H1 (cell line): ENCODE data around the gene CACNA1A. TPM values are rescaled to one million over a fixed set of nuclear protein-coding genes. Genes with fewer than 3 reads are reported as not detected.

ENCODE experiments used
- CTCF ChIA-PET: fragments of 300-600 bp; sonication (Branson Sonifier 250); formaldehyde crosslinking; loops from one replicate; lab custom pipeline; 2021; ENCODE audit not compliant: partially characterized antibody; lab: Charles Lee
- POLR2A ChIA-PET: fragments of 300-600 bp; sonication (Branson Sonifier 250); formaldehyde crosslinking; loops from one replicate; lab custom pipeline; 2021; ENCODE audit warnings: inconsistent platforms; ENCODE audit not compliant: partially characterized antibody; lab: Charles Lee
- DNase-seq, 2 experiments: peaks; one replicate each; pipeline versions ENCODE4 v3.0.0 to v3.0.0-alpha.2; 2010 to 2022; ENCODE audit warnings: low spot score in 2 of 2, low read depth in 1 of 2, mixed read lengths in 1 of 2
- FAIRE-seq: peaks from 2 replicates; lab custom pipeline; 2011; peaks lifted over from hg19 to GRCh38; lab: Jason Lieb, UNC
- H2AFZ ChIP-seq: 2 replicates; pipeline ENCODE4 v1.8.1; 2012; ENCODE audit warnings: low read length, inconsistent platforms
- H2AK5ac ChIP-seq: 2 replicates; pipeline ENCODE4 v1.6.1; 2013; ENCODE audit warnings: low read depth, low read length
- H2BK120ac ChIP-seq: replicated peaks from 2 replicates; pipeline ENCODE3; 2013; ENCODE audit warnings: low read depth, low read length, inconsistent platforms
- H2BK12ac ChIP-seq: 2 replicates; pipeline ENCODE4 v1.6.1; 2013; ENCODE audit warnings: low read depth, low read length
- H2BK15ac ChIP-seq: 2 replicates; pipeline ENCODE4 v1.6.1; 2013; ENCODE audit warnings: low read length
- H2BK20ac ChIP-seq: 2 replicates; pipeline ENCODE4 v1.6.1; 2013; ENCODE audit warnings: low read length
- H2BK5ac ChIP-seq: 2 replicates; pipeline ENCODE4 v1.6.1; 2013; ENCODE audit warnings: low read depth, low read length
- H3K14ac ChIP-seq: 2 replicates; pipeline ENCODE4 v1.6.1; 2013; ENCODE audit warnings: inconsistent platforms; ENCODE audit not compliant: insufficient read length
- H3K18ac ChIP-seq: 2 replicates; pipeline ENCODE4 v1.6.1; 2013; ENCODE audit warnings: low read length; ENCODE audit errors: extremely low read depth
- H3K23ac ChIP-seq: 2 replicates; pipeline ENCODE4 v1.6.1; 2013; ENCODE audit warnings: inconsistent platforms; ENCODE audit not compliant: insufficient read length
- H3K23me2 ChIP-seq: 2 replicates; pipeline ENCODE4 v1.6.1; 2013; ENCODE audit warnings: low read depth, low read length
- H3K27ac ChIP-seq: 2 replicates; pipeline ENCODE4 v1.6.1; 2011; ENCODE audit warnings: low read depth, low read length, inconsistent platforms
- H3K27me3 ChIP-seq, 4 experiments: replicated peaks in 1 of 4; 1 replicate in 1 of 4; 2 replicates in 3 of 4; pipeline versions ENCODE4 v1.6.1 to v1.8.1; 2011 to 2013; ENCODE audit warnings: low read length in 3 of 4, mild to moderate bottlenecking in 3 of 4, inconsistent platforms in 2 of 4, mixed read lengths in 2 of 4, moderate library complexity in 1 of 4; ENCODE audit not compliant: control insufficient read depth in 3 of 4, insufficient read depth in 3 of 4; ENCODE audit errors: extremely low read depth in 1 of 4
- H3K36me3 ChIP-seq, 4 experiments: 2 replicates each; pipeline versions ENCODE4 v1.6.1 to v1.8.1; 2011 to 2013; ENCODE audit warnings: mild to moderate bottlenecking in 4 of 4, low read length in 3 of 4, moderate library complexity in 2 of 4, control low read depth in 1 of 4, inconsistent platforms in 1 of 4; ENCODE audit not compliant: insufficient read depth in 4 of 4, control insufficient read depth in 2 of 4
- H3K4ac ChIP-seq: replicated peaks from 2 replicates; pipeline ENCODE3; 2013; ENCODE audit warnings: low read length, low read depth, mixed read lengths, inconsistent platforms; ENCODE audit not compliant: insufficient read length
- H3K4me1 ChIP-seq, 4 experiments: replicated peaks in 1 of 4; 1 replicate in 1 of 4; 2 replicates in 3 of 4; pipeline versions ENCODE4 v1.6.1 to v1.8.1; 2011 to 2013; ENCODE audit warnings: low read length in 3 of 4, inconsistent platforms in 2 of 4, mixed read lengths in 1 of 4; ENCODE audit not compliant: insufficient read depth in 4 of 4, control insufficient read depth in 3 of 4
- H3K4me2 ChIP-seq, 2 experiments: 2 replicates each; pipeline versions ENCODE4 v1.6.1 to v1.8.1; 2011 to 2013; ENCODE audit warnings: low read depth in 2 of 2, low read length in 2 of 2, control low read depth in 1 of 2, inconsistent platforms in 1 of 2, mild to moderate bottlenecking in 1 of 2; ENCODE audit not compliant: insufficient read depth in 1 of 2
- H3K4me3 ChIP-seq, 4 experiments: fragments of 200-600, 300-600 bp in 1 of 4; sonication (generic), shearing (Covaris generic), sonication (Bioruptor Twin) in 1 of 4; 2 replicates each; pipeline versions ENCODE4 v1.5.1 to v1.8.1; 2011 to 2016; ENCODE audit warnings: low read length in 4 of 4, low read depth in 3 of 4, control low read depth in 2 of 4, inconsistent platforms in 2 of 4, mild to moderate bottlenecking in 2 of 4, mixed read lengths in 1 of 4, moderate library complexity in 1 of 4; ENCODE audit not compliant: insufficient read depth in 2 of 4; ENCODE audit errors: extremely low read depth in 1 of 4
- H3K56ac ChIP-seq: replicated peaks from 2 replicates; pipeline ENCODE3; 2013; ENCODE audit warnings: low read depth, mild to moderate bottlenecking, mixed read lengths, low read length, inconsistent platforms; ENCODE audit not compliant: insufficient read length
- H3K79me1 ChIP-seq: 2 replicates; pipeline ENCODE4 v1.6.1; 2013; ENCODE audit warnings: low read depth, low read length, control low read depth
- H3K79me2 ChIP-seq, 2 experiments: 2 replicates each; pipeline versions ENCODE4 v1.6.1 to v1.8.1; 2012 to 2013; ENCODE audit warnings: low read length in 2 of 2, mild to moderate bottlenecking in 2 of 2, inconsistent platforms in 1 of 2; ENCODE audit not compliant: insufficient read depth in 2 of 2, control insufficient read depth in 1 of 2
- H3K9ac ChIP-seq, 4 experiments: replicated peaks in 1 of 4; 1 replicate in 1 of 4; 2 replicates in 3 of 4; pipeline versions ENCODE4 v1.6.1 to v1.8.1; 2011 to 2013; ENCODE audit warnings: low read depth in 3 of 4, low read length in 3 of 4, control low read depth in 2 of 4, mild to moderate bottlenecking in 2 of 4, moderate library complexity in 2 of 4, inconsistent platforms in 1 of 4; ENCODE audit errors: extremely low read depth in 1 of 4
- H3K9me3 ChIP-seq, 2 experiments: 2 replicates each; pipeline versions ENCODE4 v1.6.1 to v1.8.1; 2012 to 2013; ENCODE audit warnings: mild to moderate bottlenecking in 2 of 2, moderate library complexity in 2 of 2, control low read depth in 1 of 2, inconsistent platforms in 1 of 2, low read depth in 1 of 2, low read length in 1 of 2, mixed read lengths in 1 of 2; ENCODE audit not compliant: insufficient read depth in 2 of 2
- H4K20me1 ChIP-seq, 2 experiments: replicated peaks in 1 of 2; 2 replicates each; pipeline versions ENCODE3 to v1.8.1; 2011 to 2013; ENCODE audit warnings: inconsistent platforms in 2 of 2, low read length in 2 of 2, mild to moderate bottlenecking in 1 of 2; ENCODE audit not compliant: insufficient read depth in 2 of 2, control insufficient read depth in 1 of 2
- H4K5ac ChIP-seq: 2 replicates; pipeline ENCODE4 v1.6.1; 2013; ENCODE audit warnings: low read length, low read depth, mixed read lengths, inconsistent platforms; ENCODE audit not compliant: insufficient read length
- H4K8ac ChIP-seq: 2 replicates; pipeline ENCODE4 v1.8.0; 2013; ENCODE audit warnings: mild to moderate bottlenecking, moderate library complexity, low read length, inconsistent platforms; ENCODE audit not compliant: insufficient read depth; ENCODE audit errors: extremely low read depth
- H4K91ac ChIP-seq: replicated peaks from 2 replicates; pipeline ENCODE3; 2013; ENCODE audit warnings: low read length, mixed read lengths, inconsistent platforms; ENCODE audit not compliant: insufficient read length
- FOSL1 ChIP-seq: IDR thresholded peaks from 2 replicates; pipeline ENCODE4 v1.6.1; 2011; ENCODE audit warnings: mild to moderate bottlenecking, low read depth, low read length, moderate library complexity; ENCODE audit not compliant: insufficient read depth
- HDAC2 ChIP-seq, 2 experiments: fragments of 300-600 bp in 1 of 2; sonication (generic) in 1 of 2; IDR thresholded peaks; 2 replicates each; pipeline ENCODE4 v1.6.1; 2011 to 2012; ENCODE audit warnings: low read depth in 2 of 2, low read length in 2 of 2, mild to moderate bottlenecking in 2 of 2, moderate library complexity in 2 of 2, borderline replicate concordance in 1 of 2, inconsistent platforms in 1 of 2
- SAP30 ChIP-seq: fragments of 300-600 bp; sonication (generic); IDR thresholded peaks from 2 replicates; pipeline ENCODE4 v1.7.1; 2012; ENCODE audit warnings: low read length, moderate library complexity, mild to moderate bottlenecking, inconsistent platforms; ENCODE audit not compliant: insufficient read depth, insufficient replicate concordance
- WGBS, 2 experiments: shearing (Covaris generic) in 1 of 2; methylation state at CpG; one replicate each; pipeline versions ENCODE4 v1.1.6 to v1.1.7; 2013 to 2015; ENCODE audit warnings: low lambda C conversion rate in 2 of 2, mixed read lengths in 2 of 2, inconsistent platforms in 1 of 2, low coverage in 1 of 2, missing lambda C conversion rate in 1 of 2; ENCODE audit not compliant: insufficient replicate concordance in 2 of 2, insufficient coverage in 1 of 2, insufficient read length in 1 of 2; ENCODE audit errors: extremely low coverage in 1 of 2, missing lambda C conversion rate in 1 of 2; 5-methylcytosine and 5-hydroxymethylcytosine counted together
- polyA plus RNA-seq, 7 experiments: library from polyadenylated mRNA; depleted of rRNA in 3 of 7; stranded (reverse) in 5 of 7; unstranded in 2 of 7; fragments of >200 nt in 5 of 7; fragments of 200-250 nt in 2 of 7; gene quantifications; 1 replicate in 5 of 7; 2 replicates in 1 of 7; 4 replicates in 1 of 7; pipeline versions ENCODE4 v1.2.1 to v1.2.3, GENCODE V29; 2011 to 2013; ENCODE audit warnings: missing spikeins in 2 of 7, mixed read lengths in 2 of 7
- total RNA-seq: library from RNA; stranded (reverse); fragmentation: NEBNext Ultra II Directional; extraction: Animal tissue kit (Norgen Biotek cat#: 25700); gene quantifications from 2 replicates; pipeline ENCODE4 v1.2.1, GENCODE V29; 2021

The CACNA1A gene
- total and polyA plus RNA-seq, 2 of the 8 experiments (the other 6 are each of a cell fraction or from before 2014, with no cell fraction given) = 10.7 to 25.3 TPM

DNA sequence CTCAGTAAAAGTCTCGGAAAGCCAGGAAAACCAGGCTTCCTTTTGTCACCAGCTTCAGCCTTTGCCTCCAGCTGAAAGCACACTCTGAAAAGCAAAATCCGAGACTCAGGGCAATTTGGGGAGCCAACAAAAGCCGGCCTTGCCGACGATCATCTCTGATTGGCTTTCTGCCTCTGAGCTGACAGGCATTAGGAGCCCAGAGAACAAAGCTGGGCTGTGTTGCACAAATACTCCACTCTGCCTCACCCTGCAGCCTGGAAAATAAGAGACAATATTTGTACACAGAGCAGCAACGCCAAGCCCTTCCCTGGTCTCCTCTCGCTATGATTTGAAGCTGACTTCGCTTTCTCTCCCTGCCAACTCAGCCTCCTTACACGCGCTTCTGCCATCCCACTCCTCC is 46.9 kb downstream of the CACNA1A start:
- WGBS, 2 experiments = 55% methylated on average over 10 of the region's 10 CpGs; no CpG with 5 or more reads in 1 of the 2 experiments
- H3K23ac ChIP-seq = no peak overlapping the region
- H3K9me3 ChIP-seq = no peaks in the 10 kb centered on the region
- H2BK12ac ChIP-seq = peak overlapping the region; percentile 95; the same call in 1 of the 2 replicates
- no peak overlapping the region for H2AK5ac ChIP-seq
- H3K4me2 ChIP-seq = peak overlapping the region; percentile 60 to 65; a peak in 3 of 4 replicates
- no peak overlapping the region for H2AFZ ChIP-seq
- DNase-seq (peak in 1 of 2 experiments; percentile 53), FAIRE-seq (no peak)
- H4K8ac ChIP-seq = no peak overlapping the region
- peak overlapping the region in 1 of 4 experiments; percentile 41; a peak in 2 of 8 replicates for H3K4me3 ChIP-seq
- H3K14ac ChIP-seq = no peak overlapping the region
- H3K27ac ChIP-seq = no peak overlapping the region; the same call in 1 of the 2 replicates
- no peak overlapping the region for H3K56ac ChIP-seq
- POLR2A ChIA-PET = interaction anchor here (1.1 to 1.5 kb wide), 3 partner anchors 9 to 79 kb away, joined by 3 to 4 read pairs (median 4); no protein-coding TSS in a partner anchor
- H3K4me1 ChIP-seq = peaks cover 11 to 30% (median 15%) of the 10 kb centered on the region in 4 experiments
- H4K91ac ChIP-seq = peak overlapping the region; percentile 16
- no peak overlapping the region for H4K5ac ChIP-seq
- H3K18ac ChIP-seq = peak overlapping the region; percentile 89
- no peaks in the 10 kb centered on the region for H3K36me3 ChIP-seq
- H3K23me2 ChIP-seq = peaks cover 2% of the 10 kb centered on the region; the same call in 1 of the 2 replicates
- CTCF ChIA-PET = interaction anchor here (0.6 to 1.8 kb wide), 5 partner anchors 12 to 258 kb away, joined by 3 to 6 read pairs (median 4); no protein-coding TSS in a partner anchor
- H2BK20ac ChIP-seq = peak overlapping the region; percentile 68; the same call in 1 of the 2 replicates
- no peak overlapping the region for H2BK15ac ChIP-seq
- peaks cover 0 to 6% of the 10 kb centered on the region in 2 experiments for H4K20me1 ChIP-seq
- H3K79me2 ChIP-seq = no peaks in the 10 kb centered on the region; a peak in 1 of 4 replicates
- peak overlapping the region; percentile 82; the same call in 1 of the 2 replicates for H2BK5ac ChIP-seq
- H3K4ac ChIP-seq = no peak overlapping the region
- H3K79me1 ChIP-seq = no peaks in the 10 kb centered on the region
- H3K9ac ChIP-seq = peak overlapping the region in 1 of 4 experiments; percentile 26; a peak in 2 of 7 replicates
- no peaks in the 10 kb centered on the region for H3K27me3 ChIP-seq
- no peak overlapping the region for H2BK120ac ChIP-seq
- TF ChIP-seq HDAC2 (IDR thresholded peaks at IDR 0.05; ENCODE audit: borderline replicate concordance in 1 of 2, low read depth in 2 of 2, low read length in 2 of 2) (no peak), SAP30 (no peak), FOSL1 (no peak)
- TF ChIP-seq, all 59 proteins: peak for 0
